ENCODE measurements around the gene ATP2C2. TPM values are rescaled to one million over a fixed set of nuclear protein-coding genes. Genes with fewer than 3 reads are reported as not detected.

ATP2C2 gene
- total RNA-seq, 1 experiment from 2014 or later = not detected

DNA sequence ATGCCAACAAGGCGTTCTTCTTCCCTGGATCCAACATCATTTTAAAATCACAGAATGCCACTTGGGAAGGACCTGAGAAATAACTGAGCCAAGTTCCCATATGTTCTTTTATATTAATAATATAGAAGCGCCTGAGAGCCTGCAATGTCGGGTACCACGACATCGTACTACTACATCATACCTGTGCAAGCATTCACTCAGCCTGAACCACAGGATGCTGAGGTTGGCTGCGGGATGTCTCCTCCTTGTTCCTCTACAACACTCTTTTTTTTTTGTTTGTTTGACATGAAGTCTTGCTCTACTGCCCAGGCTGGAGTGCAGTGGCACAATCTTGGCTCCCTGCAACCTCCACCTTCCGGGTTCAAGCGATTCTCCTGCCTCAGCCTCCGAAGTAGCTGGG is 2.1 kb upstream of the ATP2C2 start:
- DNase-seq (ENCODE audit: low read depth) = no peak

DNA sequence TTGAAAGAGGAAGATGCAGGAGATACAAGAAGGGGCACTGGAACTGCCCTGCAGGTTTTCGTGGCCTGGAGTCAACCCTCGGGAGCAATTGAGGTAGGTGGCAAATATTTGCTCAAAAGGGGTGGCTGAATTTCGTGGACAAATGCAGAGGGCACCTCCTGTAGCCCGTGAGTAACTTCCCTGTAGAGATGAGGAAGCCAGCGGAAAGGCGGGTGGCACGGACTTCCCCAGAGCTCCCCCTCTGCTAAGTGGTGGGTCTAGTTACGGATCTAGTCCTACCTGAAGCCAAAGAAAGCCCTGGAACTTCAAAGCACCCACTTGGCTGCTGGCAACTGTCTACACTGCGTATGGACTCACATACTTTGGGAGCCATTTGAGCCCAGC is 1.0 kb upstream of the ATP2C2 start:
- no peak for DNase-seq (ENCODE audit: low read depth)

- no peak for DNase-seq (ENCODE audit: low read depth)
Observed at GRCh38 chr16:84367750-84368307, 509 bp upstream of the ATP2C2 start.

- DNase-seq (ENCODE audit: low read depth) = no peak
Observed at GRCh38 chr16:84369105-84369504, 767 bp downstream of the ATP2C2 start.

GRCh38 chr16:84369938-84370627 is 1.7 kb downstream of the ATP2C2 start:
- no peak for DNase-seq (ENCODE audit: low read depth)

- no peak for DNase-seq (ENCODE audit: low read depth)
Observed at GRCh38 chr16:84370723-84371552, 2.6 kb downstream of the ATP2C2 start.

GRCh38 chr16:84371553-84371865 is 3.2 kb downstream of the ATP2C2 start:
- no peak for DNase-seq (ENCODE audit: low read depth)

DNA sequence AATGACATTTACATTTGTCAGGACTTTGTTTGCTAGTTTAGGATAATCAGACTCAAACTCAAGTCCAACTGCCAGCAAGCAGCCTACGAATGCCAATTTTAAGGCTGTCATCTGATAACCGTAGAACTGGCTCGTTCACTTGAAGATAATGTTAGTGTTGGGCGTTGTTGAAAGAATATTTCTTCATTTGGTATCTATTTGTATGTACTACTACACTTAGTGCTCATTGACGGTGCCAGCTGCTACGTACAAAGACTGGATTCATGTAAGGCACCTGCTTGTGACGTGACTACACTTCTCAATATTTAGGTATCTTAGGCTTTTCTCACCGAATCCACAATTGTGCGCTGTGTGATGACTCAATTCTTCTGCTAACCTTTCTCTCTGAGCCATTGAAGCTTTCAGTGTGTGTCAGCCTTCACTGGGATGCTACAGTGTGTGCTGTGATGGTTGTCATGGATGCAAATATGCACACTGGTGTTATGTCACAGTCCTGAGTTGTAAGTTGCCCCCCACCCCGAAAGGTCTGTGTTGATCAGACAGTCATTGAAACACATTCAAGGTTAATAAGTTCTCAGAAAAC is 5.7 kb downstream of the ATP2C2 start:
- DNase-seq (ENCODE audit: low read depth) = no peak

GRCh38 chr16:84378099-84378498 is 9.8 kb downstream of the ATP2C2 start:
- DNase-seq (ENCODE audit: low read depth) = no peak

DNA sequence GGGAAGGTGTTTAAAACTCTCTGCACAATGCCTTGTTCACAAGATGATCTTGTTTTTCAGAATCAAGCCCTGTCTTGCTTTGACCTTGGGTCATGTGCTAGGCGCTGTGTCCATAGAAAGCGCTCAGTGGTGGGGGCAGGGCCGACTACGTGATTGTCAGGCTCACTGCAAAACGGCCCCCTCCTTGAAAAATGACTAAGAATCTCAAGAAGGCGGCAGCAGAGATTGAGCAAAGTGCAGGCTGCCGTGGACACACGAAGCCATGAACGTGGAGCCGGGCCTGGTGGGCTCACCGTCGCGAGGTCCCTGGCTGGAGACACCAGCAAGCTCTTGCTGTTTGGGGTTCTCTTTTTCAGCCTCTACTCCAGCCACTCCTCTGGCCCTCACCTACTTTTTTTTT is 10.2 kb downstream of the ATP2C2 start:
- DNase-seq (ENCODE audit: low read depth) = no peak

- no peak for DNase-seq (ENCODE audit: low read depth)
Observed at GRCh38 chr16:84379008-84379708, 10.8 kb downstream of the ATP2C2 start.

DNA sequence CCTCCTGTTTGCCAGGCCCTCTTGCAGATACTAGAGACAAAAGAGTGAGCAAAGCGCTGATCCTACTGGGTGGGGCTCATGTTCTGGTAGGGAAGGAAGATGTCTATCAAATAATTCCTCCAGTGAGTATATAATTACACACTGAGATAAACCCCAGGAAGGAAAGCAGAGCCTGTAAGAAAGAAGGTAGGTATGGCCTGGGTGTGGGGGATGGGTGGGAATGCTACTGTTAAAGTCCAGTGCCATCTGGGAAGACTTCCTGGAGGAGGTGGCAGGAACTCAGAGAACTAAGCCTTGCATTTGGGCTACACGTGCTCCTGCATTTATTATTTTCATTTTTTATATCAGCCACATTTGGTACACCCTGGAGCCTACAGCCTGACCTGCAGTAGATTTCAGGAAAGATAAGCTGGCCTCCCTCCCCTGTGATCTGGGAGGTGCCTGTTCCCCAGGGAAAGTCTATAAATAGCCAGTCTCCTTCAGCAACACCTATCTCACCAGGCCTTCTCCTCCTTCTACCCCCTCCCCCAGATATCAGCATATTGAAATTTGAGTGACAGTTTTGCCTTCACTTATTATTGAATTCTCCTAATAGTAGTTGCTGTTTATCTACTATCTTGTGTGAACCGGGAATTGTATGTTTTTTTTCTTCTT is 11.5 kb downstream of the ATP2C2 start:
- DNase-seq (ENCODE audit: low read depth) = no peak

DNA sequence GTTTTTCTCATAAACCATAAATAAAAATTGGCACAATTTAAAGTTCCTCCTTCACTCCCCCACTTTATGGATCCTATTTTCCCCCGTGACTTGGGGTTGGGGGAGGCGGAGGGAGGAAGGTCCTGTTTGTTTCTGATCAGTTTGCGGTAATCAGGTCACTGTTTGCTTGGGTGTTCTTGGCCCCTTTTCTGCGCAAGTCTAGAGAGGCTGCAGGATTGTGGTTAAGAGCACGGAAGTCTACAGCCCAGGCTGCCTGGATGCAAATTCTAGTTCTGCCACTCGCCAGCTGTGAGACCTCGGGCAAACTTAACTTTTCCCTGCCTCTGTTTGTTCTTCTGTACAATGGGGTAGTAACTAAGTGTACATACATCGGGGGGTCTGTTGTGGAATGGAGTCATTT is 12.1 kb downstream of the ATP2C2 start:
- DNase-seq (ENCODE audit: low read depth) = no peak

DNA sequence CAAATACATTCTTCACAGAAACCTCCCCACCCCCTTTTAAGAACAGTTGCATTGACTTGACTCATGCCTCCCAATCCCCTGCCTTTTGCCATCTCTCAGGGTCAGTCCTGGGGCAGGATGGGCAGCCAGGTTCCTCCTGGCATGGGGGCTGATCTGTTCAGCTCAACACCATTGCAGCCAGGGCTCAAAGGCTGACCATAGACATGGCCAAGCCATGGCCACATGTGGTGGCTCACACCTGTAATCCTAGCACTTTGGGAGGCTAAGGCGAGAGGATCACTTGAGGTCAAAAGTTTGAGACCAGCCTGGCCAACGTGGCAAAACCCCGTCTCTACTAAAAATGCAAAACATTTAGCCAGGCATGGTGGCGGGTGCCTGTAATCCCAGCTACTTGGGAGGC is 14.1 kb downstream of the ATP2C2 start:
- no peak for DNase-seq (ENCODE audit: low read depth)

GRCh38 chr16:84383106-84383505 is 14.8 kb downstream of the ATP2C2 start:
- DNase-seq (ENCODE audit: low read depth) = no peak

GRCh38 chr16:84386047-84386446 is 17.7 kb downstream of the ATP2C2 start:
- no peak for DNase-seq (ENCODE audit: low read depth)

GRCh38 chr16:84387021-84387420 is 18.7 kb downstream of the ATP2C2 start:
- DNase-seq (ENCODE audit: low read depth) = no peak

- DNase-seq (ENCODE audit: low read depth) = no peak
Observed at GRCh38 chr16:84390131-84390785, 21.9 kb downstream of the ATP2C2 start.

GRCh38 chr16:84391151-84392030 is 23.1 kb downstream of the ATP2C2 start:
- DNase-seq (ENCODE audit: low read depth) = no peak

DNA sequence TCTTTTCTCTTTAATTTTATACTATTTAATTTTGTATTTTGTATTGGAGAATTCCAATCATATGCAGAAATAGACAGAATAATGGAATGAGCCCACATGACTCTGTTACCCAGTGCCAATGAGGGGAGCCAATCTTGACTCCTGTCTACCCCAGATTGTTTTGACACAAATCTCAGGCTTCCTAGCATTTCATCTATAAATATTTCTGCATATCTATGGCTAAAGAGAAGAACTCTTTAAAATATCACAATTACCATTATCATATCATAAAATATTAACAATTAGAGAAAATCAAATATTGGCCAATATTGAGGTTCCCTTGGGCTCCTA is 23.7 kb downstream of the ATP2C2 start:
- no peak for DNase-seq (ENCODE audit: low read depth)

Measured in RPMI7951 (cell line).